GM13977 (cell line): ENCODE results near the gene FAM241B.

Experiments used
- DNase-seq: peaks from one replicate; pipeline ENCODE4 v3.0.0; 2012; ENCODE audit warnings: low spot score
- CTCF ChIP-seq: IDR thresholded peaks from 2 replicates; pipeline ENCODE4 v1.5.1; 2012; ENCODE audit warnings: mild to moderate bottlenecking, control low read depth; ENCODE audit not compliant: insufficient read depth; ENCODE audit errors: extremely low read depth, missing control alignments
- in situ Hi-C: fragments of 300-500 bp; cut with MboI; formaldehyde crosslinking; loops from one replicate; pipeline ENCODE4 v1.12.0; 2022; ENCODE audit warnings: low sequenced_read_pairs, low pct_unique_long_range_greater_than_20kb, mixed read lengths, inconsistent platforms; ENCODE audit not compliant: unreplicated experiment

The FAM241B gene

DNA sequence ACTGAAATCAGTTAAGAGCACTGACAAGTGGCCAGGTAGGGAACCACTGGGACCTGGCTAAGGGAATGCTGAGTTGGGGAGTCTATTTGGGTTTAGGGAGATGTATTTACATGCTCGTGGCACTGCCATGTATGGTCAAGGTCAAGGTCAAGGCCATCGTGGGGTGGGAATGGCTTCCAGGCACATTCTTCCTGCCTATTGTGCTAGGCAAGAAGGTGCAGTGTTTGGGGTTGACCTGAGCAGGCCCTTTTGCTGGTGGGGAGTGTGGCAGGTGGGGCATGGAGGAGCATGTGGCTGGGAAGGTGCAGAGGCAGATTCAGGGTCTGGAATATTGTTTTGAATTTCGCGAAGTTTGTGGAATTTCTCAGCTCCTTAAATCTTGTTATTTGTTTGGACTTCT lies 17.8 kb downstream of the FAM241B start:
- in situ Hi-C loops: no loop called here
- no peak for DNase-seq
- TF ChIP-seq CTCF: no peak

DNA sequence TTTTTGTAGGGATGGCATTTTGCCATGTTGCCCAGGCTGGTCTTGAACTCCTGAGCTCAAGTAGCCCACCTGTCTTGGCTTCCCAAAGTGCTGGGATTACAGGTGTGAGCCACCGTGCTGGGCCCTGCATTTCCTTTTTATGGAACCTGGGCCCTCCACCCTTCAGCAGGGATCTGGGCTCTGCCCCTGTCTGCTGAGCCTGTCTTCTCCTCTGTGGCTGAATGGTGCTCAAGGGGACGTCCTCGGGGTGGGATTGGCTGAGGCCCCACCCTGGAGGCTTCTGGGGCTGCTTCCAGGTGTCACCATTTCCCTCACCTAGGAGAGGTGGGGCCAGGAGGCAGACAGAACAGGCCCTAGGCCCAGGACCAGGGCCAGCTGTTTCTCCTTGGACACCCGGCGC lies 18.4 kb downstream of the FAM241B start:
- in situ Hi-C loops: no loop called here
- DNase-seq: no peak
- TF ChIP-seq CTCF: no peak

- in situ Hi-C loops: no loop called here
- no peak for DNase-seq
- TF ChIP-seq CTCF: no peak
Observed at GRCh38 chr10:69649786-69650550, 19.9 kb downstream of the FAM241B start.

DNA sequence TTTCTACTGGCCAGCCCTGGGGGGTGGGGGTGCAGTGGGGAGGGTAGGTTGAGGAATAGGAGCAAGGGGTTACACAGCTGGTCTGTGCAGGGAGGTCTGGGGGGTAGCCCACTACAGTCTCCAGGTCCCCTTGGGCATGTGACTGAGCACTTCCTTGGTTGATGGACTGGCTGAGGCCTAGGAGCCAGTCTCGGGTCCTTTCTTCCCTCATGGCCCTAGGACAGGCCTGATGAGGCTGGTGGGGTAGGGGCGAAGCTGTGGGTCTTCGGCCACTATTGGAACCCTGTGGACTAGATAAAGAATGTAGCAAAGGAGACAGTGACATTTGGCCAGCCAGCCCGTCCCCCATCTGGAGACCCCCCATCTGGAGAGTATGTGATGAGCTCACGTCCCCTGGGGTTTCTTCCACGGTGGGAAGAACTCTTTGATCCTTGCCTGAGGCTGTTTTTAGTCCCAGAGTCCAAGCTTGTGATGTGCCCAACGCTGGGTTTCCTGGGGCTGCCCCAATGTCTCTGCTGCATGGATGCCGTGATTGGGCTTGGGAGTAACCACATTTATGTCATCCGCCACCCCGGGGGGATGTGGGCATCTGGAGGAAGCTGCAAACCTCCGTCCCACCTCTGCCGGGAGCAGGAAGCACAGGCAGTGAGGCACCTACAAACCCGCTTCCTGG lies 20.7 kb downstream of the FAM241B start:
- no peak for DNase-seq
- in situ Hi-C loops: no loop called here
- TF ChIP-seq CTCF: no peak

DNA sequence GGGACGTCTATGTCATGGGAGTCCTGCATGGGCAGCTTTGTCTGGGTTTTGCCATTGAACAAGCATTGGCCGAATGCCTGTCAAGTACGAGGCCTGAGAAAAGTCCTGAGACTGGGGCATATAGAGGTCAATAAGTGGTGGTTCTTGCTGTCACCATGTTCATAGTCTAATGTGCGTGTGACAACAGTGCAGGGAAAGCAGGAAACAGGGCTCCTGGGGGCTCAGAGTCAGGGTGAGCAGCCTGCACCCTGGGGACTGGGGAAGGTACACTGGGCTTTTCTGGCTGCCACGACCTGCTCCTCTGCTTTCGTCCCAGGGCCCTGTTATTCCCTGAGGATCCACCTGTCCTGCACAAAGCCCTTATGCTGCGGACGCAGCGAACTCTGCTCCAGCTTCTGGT lies 21.3 kb downstream of the FAM241B start:
- no peak for TF ChIP-seq CTCF
- DNase-seq: no peak
- in situ Hi-C loops: no loop called here

DNA sequence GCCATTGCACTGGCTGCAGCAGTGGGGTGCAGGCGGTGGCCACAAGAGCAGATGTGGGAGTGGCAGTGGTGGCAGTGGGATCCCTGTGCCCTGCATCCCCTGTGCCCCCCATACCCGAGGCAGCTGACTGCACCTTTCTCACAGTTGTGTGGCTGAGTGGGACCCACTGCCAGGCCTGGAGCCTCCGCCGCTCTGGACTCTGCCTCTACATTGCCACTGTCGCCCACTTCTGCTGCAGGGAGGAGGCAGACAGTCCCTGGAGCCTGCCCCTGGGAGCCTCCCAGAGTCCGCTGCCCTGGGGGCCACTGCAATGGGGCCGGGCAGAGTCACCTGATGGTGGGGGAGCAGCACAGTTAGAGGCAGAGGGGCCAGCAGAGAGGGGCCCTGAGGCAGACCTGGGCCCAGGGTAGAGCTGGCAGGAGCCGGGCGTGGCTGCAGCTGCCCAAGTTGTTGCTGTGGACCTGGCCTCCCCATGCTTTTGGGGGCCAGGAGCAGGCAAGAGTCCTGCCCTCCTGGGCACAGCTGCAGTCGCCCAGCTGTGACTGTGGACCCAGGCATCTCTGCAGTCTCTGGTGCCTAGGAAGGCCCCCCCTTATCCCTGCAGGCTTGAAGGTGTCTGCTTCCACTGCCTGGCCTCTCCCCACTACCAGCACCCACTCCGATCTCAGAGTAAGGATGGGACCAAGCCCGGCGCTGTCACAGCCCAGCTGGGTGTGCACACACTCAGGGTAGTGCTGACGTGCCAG lies 22.2 kb downstream of the FAM241B start:
- no peak for DNase-seq
- in situ Hi-C loops: no loop called here
- TF ChIP-seq CTCF: no peak
